ENCODE measurements around the gene DLL4.

Gene DLL4

GRCh38 chr15:40892447-40893012 is 36.6 kb upstream of the DLL4 start:
- no peak for DNase-seq (ENCODE audit: low read depth)
- H3K4me3 ChIP-seq (ENCODE audit: low read length): no peak overlapping the region
- no peak for TF ChIP-seq CTCF (conservative IDR thresholded peaks at IDR 0.05; ENCODE audit: low read depth, low read length)

GRCh38 chr15:40893019-40893670 is 36.0 kb upstream of the DLL4 start:
- no peak for TF ChIP-seq CTCF (conservative IDR thresholded peaks at IDR 0.05; ENCODE audit: low read depth, low read length)
- no peak for DNase-seq (ENCODE audit: low read depth)

GRCh38 chr15:40893733-40894680 is 35.1 kb upstream of the DLL4 start, which contains the start of gene VPS18:
Gene VPS18 (plus strand): TSS chr15:40894450. CDS start chr15:40894769, 319 bp downstream.
- peak within 1 kb of the TSS; percentile 94 for H3K4me3 ChIP-seq (ENCODE audit: low read length)
- peak; percentile 94 for DNase-seq (ENCODE audit: low read depth)
- TF ChIP-seq CTCF (conservative IDR thresholded peaks at IDR 0.05; ENCODE audit: low read depth, low read length): peak; percentile 77

More at GRCh38 chr15:40893019-40893670, 36.0 kb upstream of the DLL4 start:
- no peak overlapping the region for H3K4me3 ChIP-seq (ENCODE audit: low read length)

- DNase-seq (ENCODE audit: low read depth): peak; percentile 50
- TF ChIP-seq CTCF (conservative IDR thresholded peaks at IDR 0.05; ENCODE audit: low read depth, low read length): peak; percentile 50
- peak overlapping the region; percentile 94 for H3K4me3 ChIP-seq (ENCODE audit: low read length)
These were observed 34.3 kb upstream of the DLL4 start for GRCh38 chr15:40894681-40895448.

- DNase-seq (ENCODE audit: low read depth): no peak
- H3K4me3 ChIP-seq (ENCODE audit: low read length): no peak overlapping the region
- TF ChIP-seq CTCF (conservative IDR thresholded peaks at IDR 0.05; ENCODE audit: low read depth, low read length): no peak
These were observed 29.5 kb upstream of the DLL4 start for GRCh38 chr15:40899536-40900207.
